Neural cell (in vitro differentiated cells): ENCODE data around the gene NET1. TPM values are rescaled to one million over a fixed set of nuclear protein-coding genes. Genes with fewer than 3 reads are reported as not detected.

Experiments
- H2AFZ ChIP-seq: fragments of 200-600, 300-800 bp; sonication (generic), shearing (Covaris generic); 2 replicates; pipeline ENCODE4 v1.6.0; 2014; ENCODE audit warnings: low read depth, mild to moderate bottlenecking, antibody characterized with exemption, low read length, moderate library complexity
- H3F3A ChIP-seq: fragments of 200-600 bp; shearing (Covaris generic); 2 replicates; pipeline ENCODE4 v1.6.1; 2016; ENCODE audit warnings: mild to moderate bottlenecking, moderate library complexity, mixed read lengths, antibody characterized with exemption, low read length; ENCODE audit not compliant: insufficient read depth, poor library complexity, severe bottlenecking
- H3K27ac ChIP-seq: fragments of 200-600, 300-800 bp; sonication (generic), shearing (Covaris generic); 2 replicates; pipeline ENCODE4 v1.5.1; 2014; ENCODE audit warnings: mild to moderate bottlenecking, low read length, moderate library complexity
- H3K27me3 ChIP-seq: fragments of 300-800, 200-600 bp; sonication (generic), shearing (Covaris generic); 2 replicates; pipeline ENCODE4 v1.6.0; 2014; ENCODE audit warnings: mild to moderate bottlenecking, low read depth, low read length, moderate library complexity; ENCODE audit not compliant: insufficient read depth
- H3K36me3 ChIP-seq: fragments of 300-800, 200-600 bp; sonication (generic), shearing (Covaris generic); 2 replicates; pipeline ENCODE4 v1.5.1; 2014; ENCODE audit warnings: mild to moderate bottlenecking, antibody characterized with exemption, low read length, moderate library complexity; ENCODE audit not compliant: insufficient read depth
- H3K4me2 ChIP-seq: fragments of 300-800, 200-600 bp; sonication (generic), shearing (Covaris generic); 2 replicates; pipeline ENCODE4 v1.6.0; 2014; ENCODE audit warnings: mild to moderate bottlenecking, low read length
- H3K4me3 ChIP-seq: fragments of 300-800, 200-600 bp; sonication (generic), shearing (Covaris generic); 2 replicates; pipeline ENCODE4 v1.5.1; 2014; ENCODE audit warnings: mild to moderate bottlenecking, low read length, moderate library complexity
- H3K79me2 ChIP-seq: fragments of 200-600 bp; shearing (Covaris generic); replicated peaks from 2 replicates; pipeline ENCODE4 v1.6.0; 2014; ENCODE audit warnings: mild to moderate bottlenecking, low read length, moderate library complexity; ENCODE audit not compliant: insufficient read depth
- H3K9ac ChIP-seq: fragments of 300-800, 200-600 bp; sonication (generic), shearing (Covaris generic); 2 replicates; pipeline ENCODE4 v1.6.1; 2016; ENCODE audit warnings: mild to moderate bottlenecking, low read length, mixed read lengths
- H3K9me2 ChIP-seq: fragments of 200-600 bp; shearing (Covaris generic); 2 replicates; pipeline ENCODE4 v1.6.1; 2016; ENCODE audit warnings: mild to moderate bottlenecking, low read length, mixed read lengths; ENCODE audit not compliant: insufficient read depth
- H3K9me3 ChIP-seq: fragments of 200-600, 300-800 bp; sonication (generic), shearing (Covaris generic); 2 replicates; pipeline ENCODE4 v1.6.1; 2016; ENCODE audit warnings: mild to moderate bottlenecking, mixed run types, low read length, moderate library complexity, mixed read lengths
- H4K20me1 ChIP-seq: fragments of 200-600 bp; shearing (Covaris generic); 2 replicates; pipeline ENCODE4 v1.6.1; 2016; ENCODE audit warnings: mild to moderate bottlenecking, mixed run types; ENCODE audit not compliant: insufficient read depth
- CTCF ChIP-seq: fragments of 450-650 bp; IDR thresholded peaks from 2 replicates; pipeline ENCODE4 v1.5.1; 2014; ENCODE audit warnings: antibody characterized with exemption, mild to moderate bottlenecking, moderate library complexity; ENCODE audit not compliant: poor library complexity, severe bottlenecking
- EP300 ChIP-seq: fragments of 450-650 bp; conservative IDR thresholded peaks from 2 replicates; pipeline ENCODE4 v1.6.1; 2014; ENCODE audit warnings: antibody characterized with exemption, mild to moderate bottlenecking, moderate library complexity; ENCODE audit not compliant: poor library complexity, severe bottlenecking
- EZH2 ChIP-seq: fragments of 200-600, 300-800 bp; shearing (Covaris generic), sonication (generic); IDR thresholded peaks from 2 replicates; pipeline ENCODE4 v1.6.1; 2014; ENCODE audit warnings: antibody characterized with exemption, low read length, borderline replicate concordance, mild to moderate bottlenecking; ENCODE audit not compliant: insufficient read depth, poor library complexity, severe bottlenecking
- MXI1 ChIP-seq: fragments of 450-650 bp; conservative IDR thresholded peaks from 2 replicates; pipeline ENCODE4 v1.6.1; 2014; ENCODE audit warnings: antibody characterized with exemption, mild to moderate bottlenecking; ENCODE audit not compliant: poor library complexity, severe bottlenecking
- POLR2AphosphoS5 ChIP-seq: IDR thresholded peaks from 2 replicates; pipeline ENCODE4 v1.6.1; 2012
- RAD21 ChIP-seq: fragments of 450-650 bp; conservative IDR thresholded peaks from 2 replicates; pipeline ENCODE4 v1.6.1; 2014; ENCODE audit warnings: antibody characterized with exemption, mild to moderate bottlenecking, moderate library complexity
- REST ChIP-seq: IDR thresholded peaks from 2 replicates; pipeline ENCODE4 v1.6.1; 2012; ENCODE audit warnings: borderline replicate concordance
- SMC3 ChIP-seq: fragments of 450-650 bp; conservative IDR thresholded peaks from 2 replicates; pipeline ENCODE4 v1.6.1; 2014; ENCODE audit warnings: antibody characterized with exemption, mild to moderate bottlenecking, moderate library complexity; ENCODE audit not compliant: poor library complexity
- TAF1 ChIP-seq: IDR thresholded peaks from 2 replicates; pipeline ENCODE4 v1.6.1; 2012; ENCODE audit warnings: low read depth
- polyA plus RNA-seq: library from polyadenylated mRNA; depleted of rRNA; stranded (reverse); fragments of >200 nt; gene quantifications from 2 replicates; pipeline ENCODE4 v1.2.3, GENCODE V29; 2014

The NET1 gene
- polyA plus RNA-seq, 1 donor from 2014 or later, result 8.0 TPM

GRCh38 chr10:5479481-5480161 is 67.3 kb downstream of the NET1 start:
- Histone ChIP-seq H2AFZ (no peak overlapping the region), H4K20me1 (no peaks in the 10 kb centered on the region), H3K27me3 (no peaks in the 10 kb centered on the region), H3K36me3 (no peaks in the 10 kb centered on the region), H3K9me2 (no peaks in the 10 kb centered on the region), H3K4me2 (no peak overlapping the region), H3K27ac (no peak overlapping the region), H3K9me3 (no peaks in the 10 kb centered on the region), H3K79me2 (no peaks in the 10 kb centered on the region), H3F3A (no peaks in the 10 kb centered on the region), H3K4me3 (no peak overlapping the region), H3K9ac (no peak overlapping the region)
- TF ChIP-seq MXI1 (no peak), TAF1 (no peak), CTCF (no peak), EP300 (no peak), SMC3 (no peak), POLR2AphosphoS5 (no peak), RAD21 (no peak), EZH2 (no peak)

GRCh38 chr10:5480162-5480941 is 68.0 kb downstream of the NET1 start:
- H3K27me3 ChIP-seq, result no peaks in the 10 kb centered on the region
- TF ChIP-seq SMC3, result no peak
- TF ChIP-seq EZH2, result no peak
- no peak for TF ChIP-seq CTCF
- TF ChIP-seq EP300, result no peak
- TF ChIP-seq RAD21, result no peak
- no peak for TF ChIP-seq REST
- TF ChIP-seq MXI1, result no peak
- TF ChIP-seq TAF1, result no peak
- TF ChIP-seq POLR2AphosphoS5, result no peak
- no peaks in the 10 kb centered on the region for H3K79me2 ChIP-seq
- no peaks in the 10 kb centered on the region for H3K9me2 ChIP-seq
- no peak overlapping the region for H3K4me2 ChIP-seq
- no peak overlapping the region for H3K4me3 ChIP-seq
- no peaks in the 10 kb centered on the region for H3K36me3 ChIP-seq
- no peak overlapping the region for H2AFZ ChIP-seq
- no peaks in the 10 kb centered on the region for H4K20me1 ChIP-seq
- H3F3A ChIP-seq, result no peaks in the 10 kb centered on the region
- no peak overlapping the region for H3K9ac ChIP-seq
- H3K27ac ChIP-seq, result no peak overlapping the region
- no peaks in the 10 kb centered on the region for H3K9me3 ChIP-seq
